ENCODE measurements around the gene LIPC. TPM values are rescaled to one million over a fixed set of nuclear protein-coding genes. Genes with fewer than 3 reads are reported as not detected.

The LIPC gene
- total RNA-seq, 1 experiment from 2014 or later, result not detected

GRCh38 chr15:58545307-58546065 is 113.7 kb downstream of the LIPC start:
- no peak for DNase-seq (ENCODE audit: low spot score)
- ChIA-PET POLR2A (no interaction called here), CTCF (no interaction called here)
- ATAC-seq, result no peak
- H3K4me1 Mint-ChIP-seq, result no peaks in the 10 kb centered on the region
- no peak overlapping the region for H3K4me3 Mint-ChIP-seq
- TF ChIP-seq ZBTB21 (CRISPR knock-in tag; IDR thresholded peaks at IDR 0.05; ENCODE audit: borderline replicate concordance), result no peak
- H3K9me3 Mint-ChIP-seq, result no peaks in the 10 kb centered on the region
- no peak overlapping the region for H3K27ac Mint-ChIP-seq
- no peaks in the 10 kb centered on the region for H3K36me3 Mint-ChIP-seq
- H3K27me3 Mint-ChIP-seq (ENCODE audit: low read depth), result no peaks in the 10 kb centered on the region

- no peak for DNase-seq (ENCODE audit: low spot score)
- CTCF ChIA-PET, result no interaction called here
- Mint-ChIP-seq H3K36me3 (no peaks in the 10 kb centered on the region), H3K27ac (no peak overlapping the region; the same call in 1 of the 2 replicates), H3K4me1 (no peaks in the 10 kb centered on the region), H3K27me3 (ENCODE audit: low read depth) (no peaks in the 10 kb centered on the region), H3K4me3 (no peak overlapping the region), H3K9me3 (no peaks in the 10 kb centered on the region)
- TF ChIP-seq TCF7 (CRISPR knock-in tag; IDR thresholded peaks at IDR 0.05; ENCODE audit: low read depth) (no peak), USF1 (CRISPR knock-in tag; IDR thresholded peaks at IDR 0.05) (no peak), FOXJ3 (CRISPR knock-in tag; IDR thresholded peaks at IDR 0.05; ENCODE audit: borderline replicate concordance) (no peak), CREB1 (CRISPR knock-in tag; IDR thresholded peaks at IDR 0.05) (no peak), ZNF263 (CRISPR knock-in tag; IDR thresholded peaks at IDR 0.05; ENCODE audit: low read depth) (no peak), CREM (CRISPR knock-in tag; IDR thresholded peaks at IDR 0.05) (no peak), ZBTB21 (CRISPR knock-in tag; IDR thresholded peaks at IDR 0.05; ENCODE audit: borderline replicate concordance) (no peak), PRRX2 (CRISPR knock-in tag; IDR thresholded peaks at IDR 0.05) (no peak), ATF6 (CRISPR knock-in tag; IDR thresholded peaks at IDR 0.05) (no peak), ATF1 (CRISPR knock-in tag; IDR thresholded peaks at IDR 0.05) (no peak), NR3C1 (CRISPR knock-in tag; conservative IDR thresholded peaks at IDR 0.05; ENCODE audit: low read depth) (no peak), ZNF121 (CRISPR knock-in tag; IDR thresholded peaks at IDR 0.05) (no peak), PRDM15 (CRISPR knock-in tag; IDR thresholded peaks at IDR 0.05) (no peak)
- TF ChIP-seq, protein P1, sequence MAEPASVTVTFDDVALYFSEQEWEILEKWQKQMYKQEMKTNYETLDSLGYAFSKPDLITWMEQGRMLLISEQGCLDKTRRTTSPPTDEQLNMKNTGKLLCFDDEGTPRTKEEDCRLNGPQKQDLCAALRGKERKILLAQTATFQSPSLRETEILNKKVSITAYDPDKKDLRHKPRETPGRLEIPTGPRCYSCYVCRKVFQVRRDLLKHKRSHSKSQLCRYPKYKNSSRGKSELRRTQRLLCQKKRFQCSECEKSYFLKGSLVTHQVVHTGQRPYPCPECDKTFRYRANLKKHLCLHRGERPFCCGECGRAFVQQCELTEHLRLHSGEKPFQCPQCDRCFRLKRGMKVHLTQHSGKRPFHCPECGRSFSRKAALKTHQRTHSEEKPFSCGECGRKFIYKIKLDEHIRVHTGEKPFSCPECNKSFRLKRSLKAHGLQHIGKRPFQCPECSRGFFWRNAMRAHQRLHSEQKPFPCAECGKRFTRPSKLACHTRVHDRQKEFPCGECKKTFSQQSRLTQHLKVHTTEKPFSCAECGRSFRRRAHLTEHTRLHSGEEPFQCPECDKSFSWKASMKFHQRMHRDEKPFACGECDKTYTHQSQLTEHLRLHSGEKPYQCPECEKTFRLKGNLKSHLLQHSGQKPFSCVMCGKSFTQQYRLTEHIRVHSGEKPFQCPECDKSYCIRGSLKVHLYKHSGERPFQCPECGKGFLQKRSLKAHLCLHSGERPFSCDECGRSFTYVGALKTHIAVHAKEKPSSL (CRISPR knock-in tag; conservative IDR thresholded peaks at IDR 0.05), result no peak
- TF ChIP-seq, protein P2, sequence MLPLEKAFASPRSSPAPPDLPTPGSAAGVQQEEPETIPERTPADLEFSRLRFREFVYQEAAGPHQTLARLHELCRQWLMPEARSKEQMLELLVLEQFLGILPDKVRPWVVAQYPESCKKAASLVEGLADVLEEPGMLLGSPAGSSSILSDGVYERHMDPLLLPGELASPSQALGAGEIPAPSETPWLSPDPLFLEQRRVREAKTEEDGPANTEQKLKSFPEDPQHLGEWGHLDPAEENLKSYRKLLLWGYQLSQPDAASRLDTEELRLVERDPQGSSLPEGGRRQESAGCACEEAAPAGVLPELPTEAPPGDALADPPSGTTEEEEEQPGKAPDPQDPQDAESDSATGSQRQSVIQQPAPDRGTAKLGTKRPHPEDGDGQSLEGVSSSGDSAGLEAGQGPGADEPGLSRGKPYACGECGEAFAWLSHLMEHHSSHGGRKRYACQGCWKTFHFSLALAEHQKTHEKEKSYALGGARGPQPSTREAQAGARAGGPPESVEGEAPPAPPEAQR (CRISPR knock-in tag; IDR thresholded peaks at IDR 0.05), result no peak
- POLR2A ChIA-PET, result no interaction called here
- no peak for ATAC-seq
These were observed 114.3 kb downstream of the LIPC start for GRCh38 chr15:58546066-58546591.
